Hematopoietic multipotent progenitor cell (in vitro differentiated cells): ENCODE measurements around the gene KRTAP21-2. TPM values are rescaled to one million over a fixed set of nuclear protein-coding genes. Genes with fewer than 3 reads are reported as not detected.
"Not testable (repeated sequence)": the region's sequence is repeated elsewhere in the genome, so short reads cannot be mapped to it uniquely, and the experiment has no call there.

ENCODE experiments used
- DNase-seq, 3 donors: peaks; one replicate each; pipeline ENCODE4 v3.0.0-alpha.2; 2011 to 2015; ENCODE audit warnings: low read depth in 2 of 3, low spot score in 2 of 3
- total RNA-seq: library from RNA; depleted of rRNA; stranded (reverse); fragments of >200 nt; gene quantifications from one replicate; pipeline ENCODE4 v1.2.3, GENCODE V29; 2012

KRTAP21-2 gene
- not detected for total RNA-seq

- DNase-seq = no peak
These were observed at the start of gene KRTAP21-2 for GRCh38 chr21:30747159-30747558. KRTAP21-2 (minus strand) TSS chr21:30747259; CDS start chr21:30747202, 57 bp downstream.

- no peak for DNase-seq
These were observed 46.7 kb upstream of the KRTAP21-2 start for GRCh38 chr21:30793581-30794314.

- no peak for DNase-seq
These were observed 32.2 kb upstream of the KRTAP21-2 start for GRCh38 chr21:30779249-30779648.

GRCh38 chr21:30769724-30770431, 22.8 kb upstream of the KRTAP21-2 start:
- DNase-seq = no peak

- no peak for DNase-seq
These were observed 13.7 kb upstream of the KRTAP21-2 start for GRCh38 chr21:30760776-30761175.

GRCh38 chr21:30758306-30758705, 11.2 kb upstream of the KRTAP21-2 start:
- no peak for DNase-seq

- not testable (repeated sequence) for DNase-seq
These were observed 8.3 kb upstream of the KRTAP21-2 start, which contains the start of gene KRTAP21-1 for GRCh38 chr21:30755328-30755727. KRTAP21-1 (minus strand) TSS chr21:30755428; CDS start chr21:30755378, 50 bp downstream.

GRCh38 chr21:30740462-30740861, 6.6 kb downstream of the KRTAP21-2 start:
- DNase-seq = no peak

- no peak for DNase-seq
These were observed 14.0 kb downstream of the KRTAP21-2 start for GRCh38 chr21:30733026-30733425.

- no peak for DNase-seq
These were observed 20.3 kb downstream of the KRTAP21-2 start for GRCh38 chr21:30726726-30727125.

- no peak for DNase-seq
These were observed 27.7 kb downstream of the KRTAP21-2 start for GRCh38 chr21:30719401-30719800.

- DNase-seq = no peak
These were observed 28.7 kb downstream of the KRTAP21-2 start, which contains the start of gene KRTAP21-3 for GRCh38 chr21:30718239-30718909. KRTAP21-3 (minus strand) TSS chr21:30718777; CDS start chr21:30718759, 18 bp downstream.

- no peak for DNase-seq
These were observed 30.0 kb downstream of the KRTAP21-2 start for GRCh38 chr21:30717105-30717504.

GRCh38 chr21:30714946-30715345, 32.1 kb downstream of the KRTAP21-2 start:
- DNase-seq = no peak

- DNase-seq = no peak
These were observed 32.6 kb downstream of the KRTAP21-2 start for GRCh38 chr21:30714456-30714855.

GRCh38 chr21:30713766-30714165, 33.3 kb downstream of the KRTAP21-2 start:
- DNase-seq = no peak

- no peak for DNase-seq
These were observed 36.6 kb downstream of the KRTAP21-2 start for GRCh38 chr21:30710499-30710898.

- DNase-seq = no peak
These were observed 39.6 kb downstream of the KRTAP21-2 start for GRCh38 chr21:30707409-30707808.
